Hepatocyte (in vitro differentiated cells): Measurements from ENCODE around the gene DCXR. TPM values are rescaled to one million over a fixed set of nuclear protein-coding genes. Genes with fewer than 3 reads are reported as not detected.

Experiments
- DNase-seq: peaks from one replicate; pipeline ENCODE4 v3.0.0-alpha.2; 2016; ENCODE audit warnings: low spot score
- H2AFZ ChIP-seq: fragments of 200-600 bp; sonication (generic); 2 replicates; pipeline ENCODE4 v1.6.0; 2016; ENCODE audit warnings: antibody characterized with exemption, mild to moderate bottlenecking
- H3K27ac ChIP-seq: fragments of 200-600 bp; sonication (generic); 2 replicates; pipeline ENCODE4 v1.5.1; 2016; ENCODE audit warnings: mild to moderate bottlenecking
- H3K27me3 ChIP-seq: fragments of 200-600 bp; sonication (generic); 2 replicates; pipeline ENCODE4 v1.6.1; 2016
- H3K36me3 ChIP-seq: fragments of 200-600 bp; sonication (generic); replicated peaks from 2 replicates; pipeline ENCODE4 v1.5.1; 2016; ENCODE audit warnings: low read depth; ENCODE audit not compliant: insufficient read depth
- H3K4me1 ChIP-seq: fragments of 200-600 bp; sonication (generic); 2 replicates; pipeline ENCODE4 v1.5.1; 2016; ENCODE audit warnings: mild to moderate bottlenecking, moderate library complexity; ENCODE audit not compliant: insufficient read depth
- H3K4me2 ChIP-seq: fragments of 200-600 bp; sonication (generic); 2 replicates; pipeline ENCODE4 v1.6.0; 2016
- H3K4me3 ChIP-seq: fragments of 200-600 bp; sonication (generic); 2 replicates; pipeline ENCODE4 v1.5.1; 2016; ENCODE audit warnings: mild to moderate bottlenecking
- H3K79me2 ChIP-seq: fragments of 200-600 bp; sonication (generic); 2 replicates; pipeline ENCODE4 v1.6.0; 2017; ENCODE audit warnings: mild to moderate bottlenecking
- H3K9me2 ChIP-seq: fragments of 200-600 bp; sonication (generic); replicated peaks from 2 replicates; pipeline ENCODE4 v1.6.0; 2017; ENCODE audit warnings: mild to moderate bottlenecking; ENCODE audit not compliant: insufficient read depth
- H3K9me3 ChIP-seq: fragments of 200-600 bp; sonication (generic); 2 replicates; pipeline ENCODE4 v1.5.1; 2016; ENCODE audit warnings: low read depth, mild to moderate bottlenecking
- H4K20me1 ChIP-seq: fragments of 200-600 bp; sonication (generic); 2 replicates; pipeline ENCODE4 v1.6.0; 2016; ENCODE audit warnings: mild to moderate bottlenecking; ENCODE audit not compliant: insufficient read depth, poor library complexity, severe bottlenecking
- EZH2 ChIP-seq: fragments of 200-600 bp; sonication (generic); IDR thresholded peaks from 2 replicates; pipeline ENCODE4 v1.6.1; 2016; ENCODE audit warnings: antibody characterized with exemption, mild to moderate bottlenecking, borderline replicate concordance
- EZH2phosphoT487 ChIP-seq: fragments of 200-600 bp; sonication (generic); IDR thresholded peaks from one replicate; pipeline ENCODE4 v1.6.1; 2018; ENCODE audit warnings: antibody characterized with exemption, mild to moderate bottlenecking, low read depth, moderate library complexity; ENCODE audit not compliant: unreplicated experiment, severe bottlenecking
- WGBS: methylation state at CpG from one replicate; pipeline ENCODE4 v1.1.6; 2016; ENCODE audit warnings: low lambda C conversion rate; ENCODE audit errors: missing lambda C conversion rate; 5-methylcytosine and 5-hydroxymethylcytosine counted together
- polyA plus RNA-seq: library from polyadenylated mRNA; unstranded; fragments of >200 nt; fragmentation: Nextera tagmentation; extraction: Ambion mirVana; gene quantifications from 2 replicates; pipeline ENCODE4 v1.2.1, GENCODE V29; 2016
- total RNA-seq: library from RNA; depleted of rRNA; stranded (reverse); fragments of >200 nt; gene quantifications from 2 replicates; pipeline ENCODE4 v1.2.3, GENCODE V29; 2014
- TF ChIP-seq, protein P1 (sequence below): fragments of 200-600 bp; sonication (generic); IDR thresholded peaks from 2 replicates; pipeline ENCODE4 v1.5.1; 2016; ENCODE audit warnings: antibody characterized with exemption, mild to moderate bottlenecking; ENCODE audit not compliant: poor library complexity

Gene DCXR
- total and polyA plus RNA-seq, 2 experiments from 2014 or later = 118 to 207 TPM

DNA sequence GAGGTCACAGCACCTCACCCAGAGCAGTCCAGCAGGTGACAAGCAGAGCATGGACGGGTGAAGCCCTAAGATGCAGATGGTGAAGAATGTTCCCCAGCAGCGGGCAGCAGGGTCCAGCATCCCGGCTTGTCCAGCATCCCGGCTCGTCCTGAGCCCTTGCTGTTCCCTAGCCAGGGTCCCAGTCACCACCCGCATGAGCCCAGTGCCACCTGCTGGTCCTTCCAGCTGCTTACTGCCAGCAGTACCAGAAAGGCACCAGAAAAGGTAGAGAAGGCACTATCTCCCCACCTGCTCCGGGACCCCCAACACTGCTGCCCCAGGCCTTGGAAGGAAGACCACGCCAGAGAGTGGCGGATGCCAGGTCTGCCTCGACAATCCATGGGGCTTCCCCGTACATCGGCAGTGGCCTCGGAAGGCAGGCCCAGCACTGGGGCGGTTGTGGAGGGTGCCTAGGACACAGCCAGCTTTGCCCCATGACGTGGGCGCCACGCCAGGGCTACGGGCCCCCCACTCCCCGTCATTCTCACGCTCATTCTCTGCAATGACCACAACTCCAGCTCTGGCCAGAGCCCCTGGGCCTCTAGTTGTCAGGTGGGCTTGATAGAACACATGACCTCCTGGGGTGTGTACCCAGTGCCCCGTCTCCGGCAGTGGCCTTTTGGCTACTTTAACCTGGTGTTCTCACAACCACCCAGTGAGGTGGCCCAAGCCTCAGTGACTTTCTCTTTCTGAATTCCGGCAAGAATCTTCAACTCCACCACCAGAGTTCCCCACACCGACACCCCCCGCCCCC is 16.2 kb downstream of the DCXR start:
- no peaks in the 10 kb centered on the region for H3K36me3 ChIP-seq
- no peak overlapping the region for H3K27ac ChIP-seq
- no peaks in the 10 kb centered on the region for H3K9me2 ChIP-seq
- H2AFZ ChIP-seq = no peak overlapping the region
- 71% methylated on average over 24 of the region's 25 CpGs for WGBS
- TF ChIP-seq, protein P1, sequence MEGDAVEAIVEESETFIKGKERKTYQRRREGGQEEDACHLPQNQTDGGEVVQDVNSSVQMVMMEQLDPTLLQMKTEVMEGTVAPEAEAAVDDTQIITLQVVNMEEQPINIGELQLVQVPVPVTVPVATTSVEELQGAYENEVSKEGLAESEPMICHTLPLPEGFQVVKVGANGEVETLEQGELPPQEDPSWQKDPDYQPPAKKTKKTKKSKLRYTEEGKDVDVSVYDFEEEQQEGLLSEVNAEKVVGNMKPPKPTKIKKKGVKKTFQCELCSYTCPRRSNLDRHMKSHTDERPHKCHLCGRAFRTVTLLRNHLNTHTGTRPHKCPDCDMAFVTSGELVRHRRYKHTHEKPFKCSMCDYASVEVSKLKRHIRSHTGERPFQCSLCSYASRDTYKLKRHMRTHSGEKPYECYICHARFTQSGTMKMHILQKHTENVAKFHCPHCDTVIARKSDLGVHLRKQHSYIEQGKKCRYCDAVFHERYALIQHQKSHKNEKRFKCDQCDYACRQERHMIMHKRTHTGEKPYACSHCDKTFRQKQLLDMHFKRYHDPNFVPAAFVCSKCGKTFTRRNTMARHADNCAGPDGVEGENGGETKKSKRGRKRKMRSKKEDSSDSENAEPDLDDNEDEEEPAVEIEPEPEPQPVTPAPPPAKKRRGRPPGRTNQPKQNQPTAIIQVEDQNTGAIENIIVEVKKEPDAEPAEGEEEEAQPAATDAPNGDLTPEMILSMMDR = peak; percentile 64
- no peak for TF ChIP-seq EZH2
- H3K79me2 ChIP-seq = peaks cover 11% of the 10 kb centered on the region
- H3K4me3 ChIP-seq = no peak overlapping the region
- no peaks in the 10 kb centered on the region for H4K20me1 ChIP-seq
- H3K4me1 ChIP-seq = peaks cover 19% of the 10 kb centered on the region
- H3K9me3 ChIP-seq = no peaks in the 10 kb centered on the region
- peak; percentile 77 for DNase-seq
- H3K27me3 ChIP-seq = no peaks in the 10 kb centered on the region
- peak overlapping the region; percentile 90 for H3K4me2 ChIP-seq

DNA sequence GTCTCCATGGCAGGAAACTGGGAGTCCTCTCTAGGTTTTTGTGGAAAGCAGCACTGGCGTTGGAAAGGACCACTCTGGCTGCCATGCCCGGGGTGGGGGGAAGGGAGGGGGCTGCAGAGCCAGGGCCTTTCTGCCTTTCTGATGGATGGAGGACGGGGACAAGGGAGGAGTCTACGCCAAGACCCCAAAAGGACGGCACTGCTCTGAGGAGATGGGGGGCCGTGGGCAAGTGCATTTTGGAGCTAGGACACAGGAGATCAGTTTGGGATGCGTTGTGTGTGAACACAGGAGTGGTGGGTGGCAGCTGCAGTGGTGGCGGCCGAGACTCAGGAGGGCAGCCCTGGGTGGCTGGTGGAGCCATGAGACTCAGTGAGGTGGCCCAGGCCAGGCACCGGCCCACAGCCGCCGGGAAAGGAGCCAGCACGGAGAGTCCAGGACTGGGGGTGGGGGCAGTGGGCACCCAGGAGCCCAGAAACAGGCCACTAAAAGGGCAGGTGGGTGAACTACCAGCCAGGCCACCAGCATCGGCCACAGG is 16.9 kb downstream of the DCXR start:
- no peaks in the 10 kb centered on the region for H3K36me3 ChIP-seq
- no peak overlapping the region for H3K27ac ChIP-seq
- no peak overlapping the region for H2AFZ ChIP-seq
- no peak for DNase-seq
- no peaks in the 10 kb centered on the region for H3K9me3 ChIP-seq
- no peak overlapping the region for H3K4me3 ChIP-seq
- TF ChIP-seq, protein P1 = no peak
- TF ChIP-seq EZH2 (no peak), EZH2phosphoT487 (no peak)
- peaks cover 11% of the 10 kb centered on the region for H3K79me2 ChIP-seq
- H3K27me3 ChIP-seq = no peaks in the 10 kb centered on the region
- H3K4me2 ChIP-seq = no peak overlapping the region
- WGBS = 93% methylated on average over 13 of the region's 14 CpGs
- no peaks in the 10 kb centered on the region for H3K9me2 ChIP-seq
- H4K20me1 ChIP-seq = no peaks in the 10 kb centered on the region
- peaks cover 19% of the 10 kb centered on the region for H3K4me1 ChIP-seq

DNA sequence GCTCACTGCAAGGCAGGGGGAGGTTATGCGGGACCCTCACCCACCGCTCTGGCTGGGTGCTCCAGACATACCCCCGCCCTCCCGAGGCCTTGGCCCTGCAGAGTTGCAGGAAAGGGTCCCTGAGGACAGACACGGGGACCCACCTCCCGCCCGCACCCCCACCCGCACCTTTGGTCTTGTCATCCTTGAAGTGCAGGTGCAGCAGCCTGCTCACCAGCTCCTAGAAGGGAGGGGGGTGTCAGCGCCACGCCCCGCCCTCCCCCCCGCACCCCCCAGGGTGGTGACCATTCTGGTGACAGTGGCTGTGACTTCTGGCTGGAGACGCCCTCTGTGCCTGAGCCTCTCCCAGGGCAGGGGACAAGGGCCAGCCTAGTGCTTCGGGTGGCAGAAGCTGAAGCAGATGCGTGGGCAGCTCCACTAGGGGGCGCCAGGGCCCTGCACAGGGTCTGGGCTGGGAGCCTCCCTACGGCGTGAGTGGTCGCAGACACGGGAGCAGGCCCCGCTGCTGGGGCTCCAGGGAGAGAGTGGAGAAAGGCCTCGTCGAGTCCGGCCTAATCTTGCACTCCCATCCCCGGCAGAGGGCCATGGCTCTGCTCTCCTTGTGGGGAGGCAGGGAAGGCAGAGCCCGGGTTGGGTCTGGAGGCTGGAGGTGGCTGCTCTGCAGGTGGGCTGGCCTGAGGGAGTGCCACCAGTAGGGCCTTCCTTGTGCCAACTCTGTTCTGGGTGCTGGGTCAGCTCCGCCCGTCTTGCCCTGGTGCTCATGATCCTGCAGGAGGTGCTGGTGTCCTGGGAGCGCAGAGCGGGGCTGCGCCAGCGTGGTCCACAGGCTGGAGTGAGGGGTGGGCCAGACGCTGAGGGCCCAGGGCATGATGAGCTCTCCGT is 17.6 kb downstream of the DCXR start:
- H3K27ac ChIP-seq = no peak overlapping the region
- no peak overlapping the region for H2AFZ ChIP-seq
- H3K36me3 ChIP-seq = no peaks in the 10 kb centered on the region
- H3K4me2 ChIP-seq = no peak overlapping the region
- peak; percentile 79 for DNase-seq
- no peaks in the 10 kb centered on the region for H3K27me3 ChIP-seq
- H3K4me3 ChIP-seq = no peak overlapping the region
- H3K9me3 ChIP-seq = no peaks in the 10 kb centered on the region
- H3K79me2 ChIP-seq = peaks cover 11% of the 10 kb centered on the region
- no peaks in the 10 kb centered on the region for H3K9me2 ChIP-seq
- 76% methylated on average over 26 of the region's 34 CpGs for WGBS
- TF ChIP-seq, protein P1 = peak; percentile 61
- no peak for TF ChIP-seq EZH2phosphoT487
- no peaks in the 10 kb centered on the region for H4K20me1 ChIP-seq
- peaks cover 19% of the 10 kb centered on the region for H3K4me1 ChIP-seq
